ENCODE data around the gene PCSK9.
A peak's percentile ranks its signal among the peaks of the same experiment; 100 is the strongest.

Gene PCSK9

GRCh38 chr1:55005351-55006140 lies 33.8 kb upstream of the PCSK9 start:
- ChIA-PET CTCF (interaction anchor here (6.5 to 17.8 kb wide), 3 partner anchors 8 to 59 kb away, joined by 59 to 656 read pairs (median 70); partner anchors contain the start of gene BSND), POLR2A (no interaction called here)
- DNase-seq (ENCODE audit: low read depth, low spot score), result no peak
- no peak for TF ChIP-seq CTCF (IDR thresholded peaks at IDR 0.05; ENCODE audit: insufficient read depth, low read length, missing control alignments)
- no peak overlapping the region for H3K4me3 ChIP-seq (ENCODE audit: low read depth, low read length)

GRCh38 chr1:55006931-55007330 lies 32.4 kb upstream of the PCSK9 start:
- no peak for TF ChIP-seq CTCF (IDR thresholded peaks at IDR 0.05; ENCODE audit: insufficient read depth, low read length, missing control alignments)
- ChIA-PET POLR2A (no interaction called here), CTCF (interaction anchor here (1.1 to 17.8 kb wide), 8 partner anchors 9 to 60 kb away, joined by 3 to 656 read pairs (median 14); partner anchors contain the start of gene BSND)
- no peak for DNase-seq (ENCODE audit: low read depth, low spot score)
- H3K4me3 ChIP-seq (ENCODE audit: low read depth, low read length), result no peak overlapping the region

- H3K4me3 ChIP-seq (ENCODE audit: low read depth, low read length), result no peak overlapping the region
- TF ChIP-seq CTCF (IDR thresholded peaks at IDR 0.05; ENCODE audit: insufficient read depth, low read length, missing control alignments), result no peak
- peak; percentile 56 for DNase-seq (ENCODE audit: low read depth, low spot score)
- POLR2A ChIA-PET, result interaction anchor here (0.6 kb wide), 1 partner anchor 35 kb away, joined by 3 read pairs; no protein-coding TSS in a partner anchor
- CTCF ChIA-PET, result interaction anchor here (1.1 to 17.8 kb wide), 8 partner anchors 9 to 61 kb away, joined by 3 to 656 read pairs (median 14); partner anchors contain the start of gene BSND
These were observed 31.7 kb upstream of the PCSK9 start for GRCh38 chr1:55007625-55008024.

GRCh38 chr1:55010194-55010886 lies 29.0 kb upstream of the PCSK9 start:
- ChIA-PET POLR2A (no interaction called here), CTCF (interaction anchor here (0.7 to 17.8 kb wide), 5 partner anchors 9 to 64 kb away, joined by 3 to 656 read pairs (median 5); partner anchors contain the start of gene BSND)
- no peak for TF ChIP-seq CTCF (IDR thresholded peaks at IDR 0.05; ENCODE audit: insufficient read depth, low read length, missing control alignments)

GRCh38 chr1:55010887-55011217 lies 28.5 kb upstream of the PCSK9 start:
- DNase-seq (ENCODE audit: low read depth, low spot score), result no peak
- no peak for TF ChIP-seq CTCF (IDR thresholded peaks at IDR 0.05; ENCODE audit: insufficient read depth, low read length, missing control alignments)
- ChIA-PET CTCF (interaction anchor here (1.6 to 17.8 kb wide), 2 partner anchors 11 to 64 kb away, joined by 7 to 656 read pairs; no protein-coding TSS in a partner anchor), POLR2A (no interaction called here)
- no peak overlapping the region for H3K4me3 ChIP-seq (ENCODE audit: low read depth, low read length)

More at GRCh38 chr1:55010194-55010886, 29.0 kb upstream of the PCSK9 start:
- DNase-seq (ENCODE audit: low read depth, low spot score), result no peak
- H3K4me3 ChIP-seq (ENCODE audit: low read depth, low read length), result no peak overlapping the region

GRCh38 chr1:55012661-55013060 lies 26.7 kb upstream of the PCSK9 start:
- no peak for TF ChIP-seq CTCF (IDR thresholded peaks at IDR 0.05; ENCODE audit: insufficient read depth, low read length, missing control alignments)
- ChIA-PET POLR2A (no interaction called here), CTCF (interaction anchor here (2.5 to 17.8 kb wide), 2 partner anchors 9 to 66 kb away, joined by 13 to 656 read pairs; no protein-coding TSS in a partner anchor)
- DNase-seq (ENCODE audit: low read depth, low spot score), result no peak
- no peak overlapping the region for H3K4me3 ChIP-seq (ENCODE audit: low read depth, low read length)

All from AG04449 (cell line).